HEK293 (cell line): ENCODE measurements around the gene PLCE1.

Experiments
- CTCF ChIA-PET: fragments of 350-600 bp; formaldehyde crosslinking; extraction: SDS; loops from one replicate; lab custom pipeline; 2021; ENCODE audit warnings: antibody characterized with exemption; lab: Yijun Ruan, JAX
- POLR2A ChIA-PET: fragments of 300-600 bp; formaldehyde crosslinking; extraction: SDS; loops from one replicate; lab custom pipeline; 2020; ENCODE audit warnings: antibody characterized with exemption, inconsistent platforms; lab: Yijun Ruan, JAX
- H3K27ac ChIP-seq: fragments of 200-500 bp; sonication (Bioruptor generic); 2 replicates; pipeline ENCODE4 v1.5.1; 2014; ENCODE audit warnings: low read depth, low read length, control low read depth, inconsistent platforms; ENCODE audit errors: extremely low read depth
- H3K36me3 ChIP-seq, 2 experiments: fragments of 200-500 bp in 1 of 2; sonication (Bioruptor generic) in 1 of 2; 1 replicate in 1 of 2; 2 replicates in 1 of 2; pipeline ENCODE4 v1.5.1; 2014 to 2017; ENCODE audit warnings: inconsistent platforms in 2 of 2, low read length in 2 of 2; ENCODE audit not compliant: control insufficient read depth in 2 of 2, insufficient read depth in 1 of 2
- H3K4me1 ChIP-seq: fragments of 200-500 bp; sonication (Bioruptor generic); 2 replicates; pipeline ENCODE4 v1.5.1; 2014; ENCODE audit warnings: mild to moderate bottlenecking, low read length, inconsistent platforms; ENCODE audit not compliant: control insufficient read depth, insufficient read depth
- H3K4me3 ChIP-seq: 2 replicates; pipeline ENCODE4 v1.5.1; 2011; ENCODE audit warnings: low read depth, mild to moderate bottlenecking, control low read depth, low read length, moderate library complexity
- H3K9me3 ChIP-seq: fragments of 200-500 bp; sonication (Bioruptor generic); 2 replicates; pipeline ENCODE4 v1.5.1; 2014; ENCODE audit warnings: low read depth, low read length, inconsistent platforms; ENCODE audit not compliant: control insufficient read depth, insufficient read depth
- SP2 ChIP-seq: fragments of 450-650 bp; formaldehyde crosslinking; IDR thresholded peaks from 2 replicates; pipeline ENCODE4 v1.5.1; 2016; ENCODE audit warnings: missing biosample characterization, missing genetic modification characterization
- ZNF112 ChIP-seq: fragments of 450-650 bp; formaldehyde crosslinking; IDR thresholded peaks from 2 replicates; pipeline ENCODE4 v1.5.0; 2017; ENCODE audit warnings: missing biosample characterization, missing genetic modification characterization
- ZNF221 ChIP-seq: fragments of 450-650 bp; formaldehyde crosslinking; IDR thresholded peaks from 2 replicates; pipeline ENCODE4 v1.5.1; 2017; ENCODE audit warnings: missing biosample characterization, missing genetic modification characterization, borderline replicate concordance
- ZNF37A ChIP-seq: fragments of 450-650 bp; IDR thresholded peaks from 2 replicates; pipeline ENCODE4 v1.5.1; 2018; ENCODE audit warnings: missing biosample characterization, missing genetic modification characterization
- ZNF626 ChIP-seq: fragments of 450-650 bp; sonication (Bioruptor Pico); formaldehyde crosslinking; IDR thresholded peaks from 2 replicates; pipeline ENCODE4 v1.5.1; 2018; ENCODE audit warnings: missing biosample characterization, missing genetic modification characterization, inconsistent platforms
- ZNF654 ChIP-seq: fragments of 450-650 bp; formaldehyde crosslinking; IDR thresholded peaks from 2 replicates; pipeline ENCODE4 v1.5.1; 2016; ENCODE audit warnings: low read depth, missing biosample characterization, missing genetic modification characterization
- ZNF677 ChIP-seq: fragments of 450-650 bp; IDR thresholded peaks from 2 replicates; pipeline ENCODE4 v1.5.0; 2018; ENCODE audit warnings: missing biosample characterization, mild to moderate bottlenecking, missing genetic modification characterization, moderate library complexity
- TF ChIP-seq, protein P1 (sequence below): fragments of 450-650 bp; formaldehyde crosslinking; IDR thresholded peaks from 2 replicates; pipeline ENCODE4 v1.5.1; 2016; ENCODE audit warnings: missing biosample characterization, missing genetic modification characterization
- TF ChIP-seq, protein P2 (sequence below): fragments of 450-650 bp; formaldehyde crosslinking; IDR thresholded peaks from 2 replicates; pipeline ENCODE4 v1.5.1; 2017; ENCODE audit warnings: missing biosample characterization, missing genetic modification characterization

PLCE1 gene

DNA sequence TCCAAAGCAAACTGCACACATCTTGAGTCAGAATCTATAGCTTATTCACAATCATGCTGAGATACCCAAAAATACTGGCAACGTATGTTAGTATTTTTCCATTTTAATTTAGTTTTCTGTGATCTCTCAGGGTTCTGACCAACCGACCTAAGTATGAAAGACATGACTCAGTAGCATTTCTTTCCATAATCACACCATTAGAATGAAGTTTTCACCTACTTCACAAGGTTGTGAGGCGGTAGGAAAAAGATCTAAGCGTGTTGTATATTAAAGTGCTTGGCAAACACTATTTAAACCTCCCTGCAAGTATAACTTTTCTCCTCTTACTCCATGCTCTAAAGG is 49.1 kb downstream of the PLCE1 start:
- no peaks in the 10 kb centered on the region for H3K36me3 ChIP-seq
- POLR2A ChIA-PET: no interaction called here
- TF ChIP-seq SP2 (tag by site-specific recombination) (no peak), ZNF654 (tag by site-specific recombination) (no peak), ZNF112 (tag by site-specific recombination) (no peak), ZNF677 (tag by site-specific recombination) (no peak), ZNF626 (tag by site-specific recombination) (no peak), ZNF37A (tag by site-specific recombination) (no peak), ZNF221 (tag by site-specific recombination) (no peak)
- TF ChIP-seq, protein P1, sequence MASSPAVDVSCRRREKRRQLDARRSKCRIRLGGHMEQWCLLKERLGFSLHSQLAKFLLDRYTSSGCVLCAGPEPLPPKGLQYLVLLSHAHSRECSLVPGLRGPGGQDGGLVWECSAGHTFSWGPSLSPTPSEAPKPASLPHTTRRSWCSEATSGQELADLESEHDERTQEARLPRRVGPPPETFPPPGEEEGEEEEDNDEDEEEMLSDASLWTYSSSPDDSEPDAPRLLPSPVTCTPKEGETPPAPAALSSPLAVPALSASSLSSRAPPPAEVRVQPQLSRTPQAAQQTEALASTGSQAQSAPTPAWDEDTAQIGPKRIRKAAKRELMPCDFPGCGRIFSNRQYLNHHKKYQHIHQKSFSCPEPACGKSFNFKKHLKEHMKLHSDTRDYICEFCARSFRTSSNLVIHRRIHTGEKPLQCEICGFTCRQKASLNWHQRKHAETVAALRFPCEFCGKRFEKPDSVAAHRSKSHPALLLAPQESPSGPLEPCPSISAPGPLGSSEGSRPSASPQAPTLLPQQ (tag by site-specific recombination): no peak
- TF ChIP-seq, protein P2, sequence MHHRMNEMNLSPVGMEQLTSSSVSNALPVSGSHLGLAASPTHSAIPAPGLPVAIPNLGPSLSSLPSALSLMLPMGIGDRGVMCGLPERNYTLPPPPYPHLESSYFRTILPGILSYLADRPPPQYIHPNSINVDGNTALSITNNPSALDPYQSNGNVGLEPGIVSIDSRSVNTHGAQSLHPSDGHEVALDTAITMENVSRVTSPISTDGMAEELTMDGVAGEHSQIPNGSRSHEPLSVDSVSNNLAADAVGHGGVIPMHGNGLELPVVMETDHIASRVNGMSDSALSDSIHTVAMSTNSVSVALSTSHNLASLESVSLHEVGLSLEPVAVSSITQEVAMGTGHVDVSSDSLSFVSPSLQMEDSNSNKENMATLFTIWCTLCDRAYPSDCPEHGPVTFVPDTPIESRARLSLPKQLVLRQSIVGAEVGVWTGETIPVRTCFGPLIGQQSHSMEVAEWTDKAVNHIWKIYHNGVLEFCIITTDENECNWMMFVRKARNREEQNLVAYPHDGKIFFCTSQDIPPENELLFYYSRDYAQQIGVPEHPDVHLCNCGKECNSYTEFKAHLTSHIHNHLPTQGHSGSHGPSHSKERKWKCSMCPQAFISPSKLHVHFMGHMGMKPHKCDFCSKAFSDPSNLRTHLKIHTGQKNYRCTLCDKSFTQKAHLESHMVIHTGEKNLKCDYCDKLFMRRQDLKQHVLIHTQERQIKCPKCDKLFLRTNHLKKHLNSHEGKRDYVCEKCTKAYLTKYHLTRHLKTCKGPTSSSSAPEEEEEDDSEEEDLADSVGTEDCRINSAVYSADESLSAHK (tag by site-specific recombination): no peak
- TF ChIP-seq, all 188 proteins: peak for 0
- CTCF ChIA-PET: no interaction called here
- Histone ChIP-seq H3K9me3 (no peaks in the 10 kb centered on the region), H3K27ac (no peak overlapping the region), H3K4me3 (no peak overlapping the region), H3K4me1 (peaks cover 5% of the 10 kb centered on the region)
